Dermis blood vessel endothelial cell (primary cell): ENCODE data around the gene CSAG2. TPM values are rescaled to one million over a fixed set of nuclear protein-coding genes. Genes with fewer than 3 reads are reported as not detected.
"Not testable (repeated sequence)": the region's sequence is repeated elsewhere in the genome, so short reads cannot be mapped to it uniquely, and the experiment has no call there.

Experiments used
- DNase-seq: peaks from one replicate; pipeline ENCODE4 v3.0.0; 2010
- total RNA-seq: library from RNA; depleted of rRNA; stranded (reverse); fragments of >200 nt; gene quantifications from 2 replicates; pipeline ENCODE4 v1.2.3, GENCODE V29; 2014

Gene CSAG2
- total RNA-seq = not detected in 2 replicates

DNA sequence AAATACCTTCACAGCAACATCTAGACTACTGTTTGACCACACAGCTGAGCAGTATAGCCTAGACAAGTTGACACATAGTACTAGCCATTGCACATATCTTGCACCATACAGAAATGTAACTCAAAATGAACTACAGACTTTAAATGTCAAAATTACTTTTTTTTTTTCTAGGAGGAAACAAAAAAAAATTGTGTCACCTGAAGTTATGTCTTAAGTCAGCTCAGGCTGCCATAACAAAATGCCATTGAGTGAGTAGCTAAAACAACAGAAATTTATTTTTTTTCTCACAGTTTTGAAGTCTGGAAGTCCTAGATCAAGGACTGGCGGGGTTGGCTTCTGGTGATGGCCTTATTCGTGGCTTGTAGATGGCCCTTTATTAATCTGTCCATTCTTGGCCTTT lies at the start of gene CSAG2:
Gene CSAG2, minus strand, starts transcription at position 101 of the 400 bp plus-strand sequence. CDS start 161 bp downstream, outside the sequence.
- not testable (repeated sequence) for DNase-seq

GRCh38 chrX:152754871-152755270 lies 45.8 kb upstream of the CSAG2 start:
- DNase-seq = not testable (repeated sequence)

- not testable (repeated sequence) for DNase-seq
Observed at GRCh38 chrX:152753686-152754650, 44.9 kb upstream of the CSAG2 start, which contains the start of gene MAGEA2. MAGEA2 (minus strand) TSS chrX:152753842; CDS start chrX:152751363, 2,479 bp downstream.

GRCh38 chrX:152738560-152738959 lies 29.5 kb upstream of the CSAG2 start:
- no peak for DNase-seq

DNA sequence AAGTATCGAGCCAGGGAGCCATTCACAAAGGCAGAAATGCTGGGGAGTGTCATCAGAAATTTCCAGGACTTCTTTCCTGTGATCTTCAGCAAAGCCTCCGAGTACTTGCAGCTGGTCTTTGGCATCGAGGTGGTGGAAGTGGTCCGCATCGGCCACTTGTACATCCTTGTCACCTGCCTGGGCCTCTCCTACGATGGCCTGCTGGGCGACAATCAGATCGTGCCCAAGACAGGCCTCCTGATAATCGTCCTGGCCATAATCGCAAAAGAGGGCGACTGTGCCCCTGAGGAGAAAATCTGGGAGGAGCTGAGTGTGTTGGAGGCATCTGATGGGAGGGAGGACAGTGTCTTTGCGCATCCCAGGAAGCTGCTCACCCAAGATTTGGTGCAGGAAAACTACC lies 27.5 kb upstream of the CSAG2 start:
- not testable (repeated sequence) for DNase-seq

DNA sequence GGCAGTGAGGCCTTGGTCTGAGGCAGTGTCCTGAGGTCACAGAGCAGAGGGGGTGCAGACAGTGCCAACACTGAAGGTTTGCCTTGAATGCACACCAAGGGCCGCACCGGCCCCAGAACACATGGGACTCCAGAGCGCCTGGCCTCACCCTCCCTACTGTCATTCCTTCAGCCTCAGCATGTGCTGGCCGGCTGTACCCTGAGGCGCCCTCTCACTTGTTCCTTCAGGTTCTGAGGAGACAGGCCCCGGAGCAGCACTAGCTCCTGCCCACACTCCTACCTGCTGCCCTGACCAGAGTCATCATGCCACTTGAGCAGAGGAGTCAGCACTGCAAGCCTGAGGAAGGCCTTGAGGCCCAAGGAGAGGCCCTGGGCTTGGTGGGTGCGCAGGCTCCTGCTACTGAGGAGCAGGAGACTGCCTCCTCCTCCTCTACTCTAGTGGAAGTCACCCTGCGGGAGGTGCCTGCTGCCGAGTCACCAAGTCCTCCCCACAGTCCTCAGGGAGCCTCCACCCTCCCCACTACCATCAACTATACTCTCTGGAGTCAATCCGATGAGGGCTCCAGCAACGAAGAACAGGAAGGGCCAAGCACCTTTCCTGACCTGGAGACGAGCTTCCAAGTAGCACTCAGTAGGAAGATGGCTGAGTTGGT lies 26.9 kb upstream of the CSAG2 start:
- no peak for DNase-seq

DNA sequence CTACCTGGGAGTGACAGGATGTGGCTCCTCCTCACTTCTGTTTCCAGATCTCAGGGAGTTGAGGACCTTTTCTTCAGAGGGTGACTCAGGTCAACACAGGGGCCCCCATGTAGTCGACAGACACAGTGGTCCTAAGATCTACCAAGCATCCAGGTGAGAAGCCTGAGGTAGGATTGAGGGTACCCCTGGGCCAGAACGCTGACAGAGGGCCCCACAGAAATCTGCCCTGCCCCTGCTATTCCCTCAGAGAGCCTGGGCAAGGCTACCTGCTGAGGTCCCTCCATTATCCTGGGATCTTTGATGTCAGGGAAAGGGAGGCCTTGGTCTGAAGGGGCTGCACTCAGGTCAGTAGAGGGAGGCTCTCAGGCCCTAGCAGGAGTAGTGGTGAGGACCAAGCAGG lies 26.0 kb upstream of the CSAG2 start:
- DNase-seq = no peak

DNA sequence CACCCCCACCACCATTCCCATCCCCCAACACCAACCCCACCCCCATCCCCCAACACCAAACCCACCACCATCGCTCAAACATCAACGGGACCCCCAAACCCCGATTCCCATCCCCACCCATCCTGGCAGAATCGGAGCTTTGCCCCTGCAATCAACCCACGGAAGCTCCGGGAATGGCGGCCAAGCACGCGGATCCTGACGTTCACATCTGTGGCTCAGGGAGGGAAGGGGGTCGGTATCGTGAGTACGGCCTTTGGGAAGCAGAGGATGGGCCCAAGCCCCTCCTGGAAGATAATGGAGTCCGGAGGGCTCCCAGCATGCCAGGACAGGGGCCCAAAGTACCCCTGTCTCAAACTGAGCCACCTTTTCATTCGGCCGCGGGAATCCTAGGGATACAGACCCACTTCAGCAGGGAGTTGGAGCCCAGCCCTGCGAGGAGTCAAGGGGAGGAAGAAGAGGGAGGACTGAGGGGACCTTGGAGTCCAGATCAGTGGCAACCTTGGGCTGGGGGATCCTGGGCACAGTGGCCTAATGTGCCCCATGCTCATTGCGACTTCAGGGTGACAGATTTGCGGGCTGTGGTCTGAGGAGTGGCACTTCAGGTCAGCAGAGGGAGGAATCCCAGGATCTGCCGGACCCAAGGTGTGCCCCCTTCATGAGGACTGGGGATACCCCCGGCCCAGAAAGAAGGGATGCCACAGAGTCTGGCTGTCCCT lies 25.2 kb upstream of the CSAG2 start:
- DNase-seq = not testable (repeated sequence)

DNA sequence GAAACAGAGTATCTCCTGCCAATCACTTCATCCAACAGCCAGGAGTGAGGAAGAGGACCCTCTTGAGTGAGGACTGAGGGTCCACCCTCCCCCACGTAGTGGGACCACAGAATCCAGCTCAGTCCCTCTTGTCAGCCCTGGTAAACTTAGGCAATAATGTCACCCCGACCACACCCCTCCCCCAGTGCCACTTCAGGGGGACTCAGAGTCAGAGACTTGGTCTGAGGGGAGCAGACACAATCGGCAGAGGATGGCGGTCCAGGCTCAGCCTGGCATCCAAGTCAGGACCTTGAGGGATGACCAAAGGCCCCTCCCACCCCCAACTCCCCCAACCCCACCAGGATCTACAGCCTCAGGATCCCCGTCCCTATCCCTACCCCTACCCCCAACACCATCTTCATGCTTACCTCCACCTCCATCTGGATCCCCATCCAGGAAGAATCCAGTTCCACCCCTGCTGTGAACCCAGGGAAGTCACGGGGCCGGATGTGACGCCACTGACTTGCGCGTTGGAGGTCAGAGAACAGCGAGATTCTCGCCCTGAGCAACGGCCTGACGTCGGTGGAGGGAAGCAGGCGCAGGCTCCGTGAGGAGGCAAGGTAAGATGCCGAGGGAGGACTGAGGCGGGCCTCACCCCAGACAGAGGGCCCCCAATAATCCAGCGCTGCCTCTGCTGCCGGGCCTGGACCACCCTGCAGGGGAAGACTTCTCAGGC lies 24.3 kb upstream of the CSAG2 start, which contains the start of the genes CSAG1 and MAGEA12:
Gene CSAG1, minus strand, starts transcription at position 461 of the 715 bp plus-strand sequence. CDS start 1,261 bp downstream, outside the sequence.
Gene MAGEA12, plus strand, starts transcription at position 497 of the 715 bp plus-strand sequence. CDS start 2,405 bp downstream, outside the sequence.
- DNase-seq = no peak

- DNase-seq = no peak
Observed at GRCh38 chrX:152725409-152725808, 16.3 kb upstream of the CSAG2 start.

- not testable (repeated sequence) for DNase-seq
Observed at GRCh38 chrX:152713815-152714787, 5.0 kb upstream of the CSAG2 start, which contains the start of gene MAGEA2B. MAGEA2B (plus strand) TSS chrX:152714628; CDS start chrX:152717107, 2,479 bp downstream.

- not testable (repeated sequence) for DNase-seq
Observed at GRCh38 chrX:152713195-152713594, 4.1 kb upstream of the CSAG2 start.

DNA sequence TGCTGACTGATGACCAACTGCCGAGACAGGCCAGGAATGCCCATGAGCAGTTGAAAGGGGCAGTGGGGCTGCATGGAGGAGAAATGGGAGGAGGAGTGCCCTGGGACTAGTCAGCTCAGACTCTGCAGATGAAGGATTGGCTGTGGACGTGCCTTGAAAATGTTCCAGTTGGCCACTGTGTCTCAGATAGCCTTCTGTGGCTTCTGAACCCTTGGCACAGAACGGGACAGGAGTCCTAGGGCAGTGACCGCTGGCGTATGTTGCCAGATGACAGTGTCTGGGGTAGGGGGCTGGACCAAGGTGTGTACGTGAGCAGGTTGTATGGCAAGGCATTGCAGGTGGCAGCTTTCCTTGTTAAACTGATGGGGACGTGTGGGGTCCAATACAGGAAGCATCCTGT lies 2.6 kb downstream of the CSAG2 start:
- not testable (repeated sequence) for DNase-seq

GRCh38 chrX:152700390-152700789 lies 8.7 kb downstream of the CSAG2 start:
- not testable (repeated sequence) for DNase-seq

DNA sequence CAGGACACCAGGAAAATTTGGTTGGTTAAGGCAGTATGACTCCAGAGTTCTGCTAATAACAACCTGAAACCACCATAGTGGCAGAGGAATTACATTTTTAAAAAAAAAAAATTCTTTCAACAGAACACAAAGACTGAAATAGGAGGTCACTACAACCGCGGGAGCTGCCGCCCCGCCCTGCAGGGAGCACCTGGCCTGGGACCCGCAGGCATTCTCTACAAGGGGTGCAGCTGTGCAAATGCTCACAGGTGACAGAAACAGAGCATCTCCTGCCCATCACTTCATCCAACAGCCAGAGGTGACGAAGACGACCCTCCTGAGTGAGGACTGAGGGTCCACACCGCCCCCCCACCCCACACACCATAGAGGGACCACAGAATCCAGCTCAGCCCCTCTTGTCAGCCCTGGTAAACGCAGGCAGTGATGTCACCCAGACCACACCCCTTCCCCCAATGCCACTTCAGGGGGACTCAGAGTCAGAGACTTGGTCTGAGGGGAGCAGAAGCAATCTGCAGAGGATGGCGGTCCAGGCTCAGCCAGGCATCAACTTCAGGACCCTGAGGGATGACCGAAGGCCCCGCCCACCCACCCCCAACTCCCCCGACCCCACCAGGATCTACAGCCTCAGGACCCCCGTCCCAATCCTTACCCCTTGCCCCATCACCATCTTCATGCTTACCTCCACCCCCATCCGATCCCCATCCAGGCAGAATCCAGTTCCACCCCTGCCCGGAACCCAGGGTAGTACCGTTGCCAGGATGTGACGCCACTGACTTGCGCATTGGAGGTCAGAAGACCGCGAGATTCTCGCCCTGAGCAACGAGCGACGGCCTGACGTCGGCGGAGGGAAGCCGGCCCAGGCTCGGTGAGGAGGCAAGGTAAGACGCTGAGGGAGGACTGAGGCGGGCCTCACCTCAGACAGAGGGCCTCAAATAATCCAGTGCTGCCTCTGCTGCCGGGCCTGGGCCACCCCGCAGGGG lies 10.8 kb downstream of the CSAG2 start, which contains the start of gene MAGEA3:
Gene MAGEA3, plus strand, starts transcription at position 843 of the 980 bp plus-strand sequence. CDS start 2,039 bp downstream, outside the sequence.
- not testable (repeated sequence) for DNase-seq

DNA sequence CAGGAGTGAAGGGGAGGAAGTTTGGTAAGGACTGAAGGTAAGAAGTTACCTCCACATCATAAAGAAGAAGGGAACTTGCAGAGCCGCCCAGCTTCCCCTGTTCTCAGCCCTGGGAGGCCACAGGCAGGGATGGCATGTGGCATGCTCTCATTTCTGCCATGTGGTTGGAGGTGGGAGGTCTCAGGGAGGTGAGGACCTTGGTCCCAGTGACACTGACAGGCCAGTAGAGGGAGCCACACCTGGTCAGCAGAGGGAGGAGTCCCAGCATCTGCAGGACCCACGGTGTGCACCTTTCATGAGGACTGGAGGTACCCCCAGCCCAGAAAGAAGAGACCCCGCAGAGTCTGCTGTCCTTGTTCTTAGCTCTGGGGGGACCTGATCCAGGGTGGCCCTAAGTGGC lies 28.1 kb downstream of the CSAG2 start:
- not testable (repeated sequence) for DNase-seq

DNA sequence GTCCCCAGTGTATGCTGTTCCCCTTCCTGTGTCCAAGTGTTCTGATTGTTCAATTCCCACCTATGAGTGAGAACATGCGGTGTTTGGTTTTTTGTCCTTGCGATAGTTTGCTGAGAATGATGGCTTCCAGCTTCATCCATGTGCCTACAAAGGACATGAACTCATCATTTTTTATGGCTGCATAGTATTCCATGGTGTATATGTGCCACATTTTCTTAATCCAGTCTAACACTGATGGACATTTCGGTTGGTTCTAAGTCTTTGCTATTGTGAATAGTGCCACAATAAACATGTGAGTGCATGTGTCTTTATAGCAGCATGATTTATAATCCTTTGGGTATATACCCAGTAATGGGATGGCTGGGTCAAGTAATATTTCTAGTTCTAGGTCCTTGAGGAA lies 34.4 kb downstream of the CSAG2 start:
- DNase-seq = not testable (repeated sequence)

DNA sequence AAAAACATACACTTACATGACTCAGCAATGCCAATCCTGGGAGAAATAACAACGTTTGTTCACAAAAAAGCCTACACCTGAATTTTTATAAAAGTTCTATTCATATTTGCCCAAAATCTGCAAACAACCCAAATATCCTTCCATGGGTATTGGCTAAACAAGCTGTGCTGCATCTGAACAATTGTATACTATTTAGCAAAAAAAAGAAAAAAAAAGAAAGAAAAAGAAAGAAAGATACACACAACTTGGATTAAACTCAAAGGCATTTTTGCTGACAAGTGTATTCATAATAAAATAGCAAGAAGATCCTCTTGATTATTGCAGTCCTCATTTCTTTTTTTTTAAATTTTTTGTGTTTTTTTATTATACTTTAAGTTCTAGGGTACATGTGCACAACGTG lies 34.9 kb downstream of the CSAG2 start:
- DNase-seq = no peak

DNA sequence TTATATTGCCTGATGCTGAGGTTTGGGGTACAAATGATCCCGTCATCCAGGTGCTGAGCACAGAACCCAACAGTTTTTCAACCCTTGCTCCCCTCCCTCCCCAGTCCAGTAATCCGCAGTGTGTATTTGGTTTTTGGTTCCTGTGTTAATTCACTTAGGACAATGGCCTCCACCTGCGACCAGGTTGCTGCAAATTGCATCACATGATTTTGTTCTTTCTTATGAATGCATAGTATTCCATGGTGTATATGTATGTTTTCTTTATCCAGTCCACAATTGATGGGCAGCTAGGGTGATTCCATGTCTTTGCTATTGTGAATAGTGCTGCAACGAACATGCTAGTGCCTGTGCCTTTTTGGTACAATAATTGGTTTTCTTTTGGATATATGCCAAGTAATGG lies 46.0 kb downstream of the CSAG2 start:
- no peak for DNase-seq
